ENCODE data around the gene LRRC8C. TPM values are rescaled to one million over a fixed set of nuclear protein-coding genes. Genes with fewer than 3 reads are reported as not detected.

Gene LRRC8C
- total RNA-seq, 2 donors from 2014 or later, result 2.5 to 5.5 TPM

- TF ChIP-seq CTCF (conservative IDR thresholded peaks at IDR 0.05), result no peak
- DNase-seq, result no peak
- Histone ChIP-seq H3K9ac (ENCODE audit: extremely low read depth, low read length, poor library complexity, severe bottlenecking) (no peak overlapping the region), H3K9me3 (ENCODE audit: control insufficient read depth, low read length) (no peaks in the 10 kb centered on the region), H3K36me3 (ENCODE audit: control insufficient read depth, insufficient read depth, low read length) (no peaks in the 10 kb centered on the region), H3K4me3 (ENCODE audit: low read length) (no peak overlapping the region), H3K4me1 (ENCODE audit: control insufficient read depth, insufficient read depth, low read length) (no peaks in the 10 kb centered on the region), H3K27me3 (ENCODE audit: control insufficient read depth, insufficient read depth, low read length, poor library complexity, severe bottlenecking) (no peaks in the 10 kb centered on the region), H3K27ac (ENCODE audit: low read depth, low read length) (no peak overlapping the region)
- Mint-ChIP-seq H3K36me3 (ENCODE audit: low read depth) (no peaks in the 10 kb centered on the region), H3K27ac (no peak overlapping the region), H3K9me3 (no peaks in the 10 kb centered on the region), H3K4me3 (no peak overlapping the region), H3K4me1 (peaks cover 8% of the 10 kb centered on the region), H3K27me3 (ENCODE audit: insufficient read depth) (no peaks in the 10 kb centered on the region)
- WGBS, 2 experiments (ENCODE audit: insufficient coverage in 1 of 2, insufficient read length in 1 of 2), result 96 to 100% methylated on average over 2 of the region's 2 CpGs
Observed at GRCh38 chr1:89607156-89607555, 25.8 kb upstream of the LRRC8C start.

GRCh38 chr1:89607586-89608318 is 25.2 kb upstream of the LRRC8C start:
- H3K9me3 Mint-ChIP-seq, result no peaks in the 10 kb centered on the region
- H3K27me3 Mint-ChIP-seq (ENCODE audit: insufficient read depth), result no peaks in the 10 kb centered on the region
- H3K4me1 Mint-ChIP-seq, result peaks cover 8% of the 10 kb centered on the region
- no peak overlapping the region for H3K4me3 ChIP-seq (ENCODE audit: low read length)
- no peaks in the 10 kb centered on the region for H3K27me3 ChIP-seq (ENCODE audit: control insufficient read depth, insufficient read depth, low read length, poor library complexity, severe bottlenecking)
- H3K9me3 ChIP-seq (ENCODE audit: control insufficient read depth, low read length), result no peaks in the 10 kb centered on the region
- H3K27ac Mint-ChIP-seq, result no peak overlapping the region
- 92 to 95% methylated on average over 3 to 5 of the region's 5 CpGs for WGBS, 2 experiments (ENCODE audit: insufficient coverage in 1 of 2, insufficient read length in 1 of 2)
- DNase-seq, result no peak
- TF ChIP-seq CTCF (conservative IDR thresholded peaks at IDR 0.05), result no peak
- no peak overlapping the region for H3K27ac ChIP-seq (ENCODE audit: low read depth, low read length)
- no peaks in the 10 kb centered on the region for H3K36me3 ChIP-seq (ENCODE audit: control insufficient read depth, insufficient read depth, low read length)
- no peak overlapping the region for H3K4me3 Mint-ChIP-seq
- no peaks in the 10 kb centered on the region for H3K4me1 ChIP-seq (ENCODE audit: control insufficient read depth, insufficient read depth, low read length)
- H3K9ac ChIP-seq (ENCODE audit: extremely low read depth, low read length, poor library complexity, severe bottlenecking), result no peak overlapping the region
- H3K36me3 Mint-ChIP-seq (ENCODE audit: low read depth), result no peaks in the 10 kb centered on the region

- 88 to 93% methylated on average over 5 to 9 of the region's 9 CpGs for WGBS, 2 experiments (ENCODE audit: insufficient coverage in 1 of 2, insufficient read length in 1 of 2)
- Mint-ChIP-seq H3K4me1 (peaks cover 8% of the 10 kb centered on the region), H3K27ac (no peak overlapping the region), H3K27me3 (ENCODE audit: insufficient read depth) (no peaks in the 10 kb centered on the region), H3K4me3 (no peak overlapping the region), H3K9me3 (no peaks in the 10 kb centered on the region), H3K36me3 (ENCODE audit: low read depth) (no peaks in the 10 kb centered on the region)
- no peaks in the 10 kb centered on the region for H3K4me1 ChIP-seq (ENCODE audit: control insufficient read depth, insufficient read depth, low read length)
- H3K4me3 ChIP-seq (ENCODE audit: low read length), result no peak overlapping the region
- no peak for DNase-seq
- H3K27ac ChIP-seq (ENCODE audit: low read depth, low read length), result no peak overlapping the region
- H3K9me3 ChIP-seq (ENCODE audit: control insufficient read depth, low read length), result no peaks in the 10 kb centered on the region
- H3K36me3 ChIP-seq (ENCODE audit: control insufficient read depth, insufficient read depth, low read length), result no peaks in the 10 kb centered on the region
- no peak overlapping the region for H3K9ac ChIP-seq (ENCODE audit: extremely low read depth, low read length, poor library complexity, severe bottlenecking)
- no peaks in the 10 kb centered on the region for H3K27me3 ChIP-seq (ENCODE audit: control insufficient read depth, insufficient read depth, low read length, poor library complexity, severe bottlenecking)
- no peak for TF ChIP-seq CTCF (conservative IDR thresholded peaks at IDR 0.05)
Observed at GRCh38 chr1:89608319-89608983, 24.5 kb upstream of the LRRC8C start.
